MM.1S (cell line): ENCODE data around the gene IL26.

Experiments used
- DNase-seq: peaks from one replicate; pipeline ENCODE4 v3.0.0-alpha.2; 2015
- H2AFZ ChIP-seq: fragments of 300-600 bp; sonication (generic); 2 replicates; pipeline ENCODE4 v1.6.0; 2016; ENCODE audit warnings: antibody characterized with exemption, low read length
- H3F3A ChIP-seq: fragments of 300-600 bp; sonication (generic); 2 replicates; pipeline ENCODE4 v1.6.1; 2016; ENCODE audit warnings: mild to moderate bottlenecking, antibody characterized with exemption, low read length, moderate library complexity, mixed read lengths; ENCODE audit not compliant: insufficient read depth
- H3K27ac ChIP-seq: fragments of 300-600 bp; sonication (generic); 2 replicates; pipeline ENCODE4 v1.5.1; 2016; ENCODE audit warnings: mild to moderate bottlenecking, low read length
- H3K27me3 ChIP-seq: fragments of 300-600 bp; sonication (generic); replicated peaks from 2 replicates; pipeline ENCODE4 v1.6.0; 2016; ENCODE audit warnings: low read length; ENCODE audit not compliant: insufficient read depth
- H3K36me3 ChIP-seq: fragments of 300-600 bp; sonication (generic); replicated peaks from 2 replicates; pipeline ENCODE4 v1.6.1; 2016; ENCODE audit warnings: mild to moderate bottlenecking, low read length, mixed read lengths; ENCODE audit not compliant: insufficient read depth
- H3K4me1 ChIP-seq: fragments of 300-600 bp; sonication (generic); 2 replicates; pipeline ENCODE4 v1.6.1; 2016; ENCODE audit warnings: low read length, mixed read lengths
- H3K4me2 ChIP-seq: fragments of 300-600 bp; sonication (generic); 2 replicates; pipeline ENCODE4 v1.6.0; 2016; ENCODE audit warnings: low read depth, low read length
- H3K4me3 ChIP-seq: fragments of 300-600 bp; sonication (generic); 2 replicates; pipeline ENCODE4 v1.5.1; 2016; ENCODE audit warnings: low read length, mixed read lengths
- H3K79me2 ChIP-seq: fragments of 300-600 bp; sonication (generic); 2 replicates; pipeline ENCODE4 v1.6.1; 2016; ENCODE audit warnings: mixed run types, low read length, mixed read lengths
- H3K9ac ChIP-seq: fragments of 300-600 bp; sonication (generic); 2 replicates; pipeline ENCODE4 v1.6.1; 2016; ENCODE audit warnings: low read length, mixed read lengths
- H3K9me2 ChIP-seq: fragments of 300-600 bp; sonication (generic); replicated peaks from 2 replicates; pipeline ENCODE4 v1.6.1; 2016; ENCODE audit warnings: mild to moderate bottlenecking, low read length, mixed read lengths; ENCODE audit not compliant: insufficient read depth
- H3K9me3 ChIP-seq: fragments of 300-600 bp; sonication (generic); replicated peaks from 2 replicates; pipeline ENCODE4 v1.6.1; 2016; ENCODE audit warnings: mild to moderate bottlenecking, low read length, mixed read lengths; ENCODE audit not compliant: insufficient read depth
- H4K20me1 ChIP-seq: fragments of 300-600 bp; sonication (generic); 2 replicates; pipeline ENCODE4 v1.6.1; 2016; ENCODE audit warnings: mild to moderate bottlenecking, low read length, moderate library complexity, mixed read lengths; ENCODE audit not compliant: insufficient read depth
- CTCF ChIP-seq: fragments of 300-600 bp; sonication (generic); IDR thresholded peaks from 2 replicates; pipeline ENCODE4 v1.5.1; 2016; ENCODE audit warnings: antibody characterized with exemption, low read length, mixed read lengths
- EZH2 ChIP-seq: fragments of 300-600 bp; sonication (generic); optimal IDR thresholded peaks from 2 replicates; pipeline ENCODE3; 2017; ENCODE audit warnings: low read depth, mild to moderate bottlenecking, antibody characterized with exemption, low read length, mixed read lengths
- EZH2phosphoT487 ChIP-seq: fragments of 300-600 bp; sonication (generic); IDR thresholded peaks from 2 replicates; pipeline ENCODE4 v1.6.1; 2018; ENCODE audit warnings: antibody characterized with exemption, low read length

Gene IL26

GRCh38 chr12:68173792-68174191 lies 51.8 kb downstream of the IL26 start:
- H3K4me3 ChIP-seq = no peak overlapping the region
- H3K27ac ChIP-seq = no peak overlapping the region
- H3K9me3 ChIP-seq = no peaks in the 10 kb centered on the region
- H3K27me3 ChIP-seq = no peaks in the 10 kb centered on the region
- H3K4me1 ChIP-seq = no peaks in the 10 kb centered on the region
- H3K36me3 ChIP-seq = no peaks in the 10 kb centered on the region
- H3K9ac ChIP-seq = no peak overlapping the region
- H3F3A ChIP-seq = peaks cover 7% of the 10 kb centered on the region; the same call in 1 of the 2 replicates
- H2AFZ ChIP-seq = no peak overlapping the region
- no peaks in the 10 kb centered on the region for H4K20me1 ChIP-seq
- H3K79me2 ChIP-seq = no peaks in the 10 kb centered on the region
- TF ChIP-seq EZH2 (no peak), EZH2phosphoT487 (no peak), CTCF (no peak)
- DNase-seq = no peak
- H3K9me2 ChIP-seq = no peaks in the 10 kb centered on the region
- no peak overlapping the region for H3K4me2 ChIP-seq

- no peaks in the 10 kb centered on the region for H3K9me2 ChIP-seq
- H4K20me1 ChIP-seq = no peaks in the 10 kb centered on the region
- TF ChIP-seq EZH2 (no peak), EZH2phosphoT487 (no peak), CTCF (no peak)
- H3F3A ChIP-seq = peaks cover 6% of the 10 kb centered on the region; the same call in 1 of the 2 replicates
- H3K27ac ChIP-seq = no peak overlapping the region
- no peaks in the 10 kb centered on the region for H3K4me1 ChIP-seq
- no peaks in the 10 kb centered on the region for H3K27me3 ChIP-seq
- no peak overlapping the region for H2AFZ ChIP-seq
- H3K36me3 ChIP-seq = no peaks in the 10 kb centered on the region
- no peaks in the 10 kb centered on the region for H3K79me2 ChIP-seq
- no peaks in the 10 kb centered on the region for H3K9me3 ChIP-seq
- no peak overlapping the region for H3K9ac ChIP-seq
- H3K4me3 ChIP-seq = no peak overlapping the region
- no peak overlapping the region for H3K4me2 ChIP-seq
- DNase-seq = no peak
Observed at GRCh38 chr12:68170726-68171125, 54.9 kb downstream of the IL26 start.

GRCh38 chr12:68169213-68169889 lies 56.3 kb downstream of the IL26 start:
- no peak overlapping the region for H3K4me3 ChIP-seq
- no peak overlapping the region for H2AFZ ChIP-seq
- no peaks in the 10 kb centered on the region for H3K27me3 ChIP-seq
- no peak for DNase-seq
- H3K9ac ChIP-seq = no peak overlapping the region
- no peak overlapping the region for H3K27ac ChIP-seq
- no peaks in the 10 kb centered on the region for H3K9me3 ChIP-seq
- no peak for TF ChIP-seq CTCF
- no peak for TF ChIP-seq EZH2phosphoT487
- TF ChIP-seq EZH2 = no peak
- H3K79me2 ChIP-seq = no peaks in the 10 kb centered on the region
- no peak overlapping the region for H3K4me2 ChIP-seq
- H3K9me2 ChIP-seq = no peaks in the 10 kb centered on the region
- H3K4me1 ChIP-seq = no peaks in the 10 kb centered on the region
- H3K36me3 ChIP-seq = no peaks in the 10 kb centered on the region
- no peaks in the 10 kb centered on the region for H3F3A ChIP-seq
- no peaks in the 10 kb centered on the region for H4K20me1 ChIP-seq
